Right lobe of liver (tissue), 4 donors: ENCODE measurements around the gene CHRND.

ENCODE experiments used
- CTCF ChIP-seq, 4 donors: fragments of 200-600 bp in 3 of 4; fragments of 450-650 bp in 1 of 4; IDR thresholded peaks; one replicate each; pipeline versions ENCODE4 v1.5.1 to v1.8.0; 2016 to 2022; ENCODE audit warnings: antibody characterized with exemption in 4 of 4, mild to moderate bottlenecking in 2 of 4
- POLR2A ChIP-seq: fragments of 450-650 bp; IDR thresholded peaks from one replicate; pipeline ENCODE4 v1.6.1; 2017; ENCODE audit warnings: antibody characterized with exemption, mild to moderate bottlenecking
- donor health status: DM: no; HTN: no; CAD: no.
- donor health status: DM: no; HTN: no; CAD: no.
- donor health status: DM: no; HTN: yes; CAD: no.

- TF ChIP-seq CTCF (IDR thresholded peaks at IDR 0.05) (no peak), POLR2A (no peak)
These were observed 11.5 kb downstream of the CHRND start for GRCh38 chr2:232537499-232537898.
